ENCODE results near the gene LBHD2. TPM values are rescaled to one million over a fixed set of nuclear protein-coding genes. Genes with fewer than 3 reads are reported as not detected.

Gene LBHD2
- total and polyA plus RNA-seq, 4 donors = not detected

DNA sequence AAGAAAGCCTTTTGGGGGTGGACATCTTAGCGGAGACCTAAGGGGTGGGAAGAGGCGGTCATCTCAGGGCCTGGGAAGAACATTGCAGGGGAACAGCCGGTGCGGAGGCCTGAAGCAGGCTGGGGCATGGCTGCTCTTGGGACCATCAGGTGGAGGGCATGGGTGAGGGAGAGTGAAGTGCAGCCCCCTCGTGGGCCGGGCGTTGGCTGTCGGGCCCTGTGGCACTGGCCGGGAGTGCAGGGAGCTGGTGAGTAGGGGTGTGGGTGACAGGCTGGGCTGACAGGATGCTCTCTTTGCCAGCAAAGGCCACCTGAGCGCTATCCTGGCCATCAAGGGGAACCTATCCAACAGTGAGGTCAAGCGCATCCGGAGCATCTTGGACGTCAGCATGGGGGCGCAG is 50.9 kb downstream of the LBHD2 start:
- intact Hi-C loops (cut with DNase I) = no loop called here
- WGBS, 2 donors = 93 to 96% methylated on average over 14 of the region's 14 CpGs
- ATAC-seq (ENCODE audit: low FRiP score) = no peak
- Histone ChIP-seq H3K27me3 (ENCODE audit: control insufficient read depth in 1 of 2, insufficient read depth in 2 of 2, low read length in 1 of 2) (no peaks in the 10 kb centered on the region), H3K4me1 (ENCODE audit: control insufficient read depth in 1 of 2, insufficient read depth in 2 of 2, low read length in 2 of 2) (no peaks in the 10 kb centered on the region), H3K27ac (ENCODE audit: low read depth in 1 of 2, low read length in 2 of 2) (no peak overlapping the region), H3K9me3 (ENCODE audit: control insufficient read depth, low read length) (no peaks in the 10 kb centered on the region), H3K4me3 (ENCODE audit: low read length in 2 of 2) (no peak overlapping the region), H3K36me3 (ENCODE audit: control insufficient read depth in 1 of 2, insufficient read depth in 2 of 2, low read length in 1 of 2) (no peaks in the 10 kb centered on the region)
- no peak for DNase-seq

DNA sequence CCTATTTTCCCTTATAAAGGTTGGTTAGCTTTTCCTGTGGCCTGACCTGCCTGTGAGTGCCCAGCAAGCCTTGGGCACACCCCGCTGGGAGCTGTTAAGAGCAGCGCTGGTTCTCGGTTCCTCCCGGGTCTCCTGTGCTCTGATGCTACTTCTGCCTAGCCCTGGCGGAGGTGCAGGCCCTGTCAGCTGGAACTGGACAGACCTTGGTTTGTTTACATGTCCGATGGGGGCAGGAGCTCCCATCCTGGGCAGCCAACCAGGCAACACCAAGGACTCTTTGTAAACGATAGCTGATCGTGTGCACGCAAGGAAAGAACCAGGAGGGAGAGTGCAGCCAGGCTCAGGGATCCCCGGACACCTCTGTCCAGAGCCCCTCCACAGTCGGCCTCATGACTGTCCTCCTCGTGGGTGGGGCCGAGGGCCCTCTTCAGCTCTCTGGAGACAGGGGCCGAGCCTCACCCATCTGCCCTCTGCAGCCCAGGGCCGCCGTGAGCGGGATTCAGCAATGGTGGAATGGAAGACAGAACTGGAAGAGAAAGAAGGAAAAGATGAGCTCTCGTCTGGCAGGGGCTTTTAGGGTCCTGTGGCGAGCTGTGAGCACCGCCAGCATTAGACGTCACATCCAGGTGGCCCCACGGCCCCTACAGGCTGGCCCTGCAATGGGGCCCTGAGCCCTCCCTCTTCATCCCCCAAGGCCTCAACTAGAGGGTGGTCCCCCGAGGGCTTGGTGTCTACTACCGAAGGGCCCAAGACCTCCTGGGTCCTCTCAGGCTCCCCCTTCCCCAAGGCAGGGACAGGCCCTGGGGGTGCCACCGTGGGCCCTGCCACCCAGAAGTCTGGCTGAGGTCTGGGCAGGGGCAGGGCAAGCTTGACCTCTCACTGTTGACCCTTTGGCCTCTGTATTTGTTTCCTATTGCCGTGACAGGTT is 51.6 kb downstream of the LBHD2 start:
- intact Hi-C loops (cut with DNase I) = no loop called here
- no peak overlapping the region for H3K4me3 ChIP-seq (ENCODE audit: low read length in 2 of 2)
- no peak for DNase-seq
- H3K27ac ChIP-seq (ENCODE audit: low read depth in 1 of 2, low read length in 2 of 2) = no peak overlapping the region
- ATAC-seq (ENCODE audit: low FRiP score) = no peak
- H3K27me3 ChIP-seq (ENCODE audit: control insufficient read depth in 1 of 2, insufficient read depth in 2 of 2, low read length in 1 of 2) = no peaks in the 10 kb centered on the region
- no peaks in the 10 kb centered on the region for H3K36me3 ChIP-seq (ENCODE audit: control insufficient read depth in 1 of 2, insufficient read depth in 2 of 2, low read length in 1 of 2)
- no peaks in the 10 kb centered on the region for H3K4me1 ChIP-seq (ENCODE audit: control insufficient read depth in 1 of 2, insufficient read depth in 2 of 2, low read length in 2 of 2)
- 92 to 93% methylated on average over 25 to 26 of the region's 26 CpGs for WGBS, 2 donors
- no peaks in the 10 kb centered on the region for H3K9me3 ChIP-seq (ENCODE audit: control insufficient read depth, low read length)

DNA sequence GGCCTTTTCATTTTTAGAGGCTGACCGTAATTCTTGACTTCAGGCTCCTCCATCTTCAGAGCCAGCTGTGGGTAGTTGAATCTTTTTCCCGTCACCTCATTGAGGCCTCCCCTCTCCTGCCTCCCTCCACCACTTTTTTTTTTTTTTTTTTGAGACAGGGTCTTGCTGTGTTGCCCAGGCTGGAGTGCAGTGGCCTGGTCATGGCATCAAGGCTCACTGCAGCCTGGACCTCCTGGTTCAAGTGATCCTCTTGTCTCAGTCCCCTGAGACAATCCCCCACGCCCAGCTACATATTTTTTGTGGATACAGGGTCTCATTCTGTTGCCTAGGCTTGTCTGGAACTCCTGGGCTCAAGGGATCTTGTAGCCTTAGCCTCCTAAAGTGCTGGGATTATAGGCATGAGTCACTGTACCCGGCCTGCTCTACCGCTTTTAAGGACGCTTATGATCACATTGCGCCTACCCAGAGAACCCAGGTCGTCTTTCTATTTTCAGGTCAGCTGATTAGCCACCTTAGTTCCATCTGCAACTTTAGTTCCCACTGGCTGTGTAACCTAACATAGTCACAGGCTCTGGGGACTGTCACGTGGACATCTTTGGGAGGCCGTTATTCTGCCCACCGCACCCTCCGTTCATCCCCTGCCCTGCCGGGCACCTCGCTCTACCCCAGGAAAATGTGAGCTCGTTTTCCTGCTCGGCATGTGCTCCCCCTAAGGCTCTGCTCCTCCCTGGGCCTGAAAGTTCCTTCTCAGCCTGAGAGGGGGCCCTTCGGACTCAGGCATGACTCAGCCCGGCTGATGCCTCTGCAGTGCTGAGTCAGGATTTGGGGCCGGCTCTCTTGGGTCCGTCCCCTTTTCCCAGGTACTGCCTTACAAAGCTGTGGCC is 52.6 kb downstream of the LBHD2 start:
- Histone ChIP-seq H3K4me1 (ENCODE audit: control insufficient read depth in 1 of 2, insufficient read depth in 2 of 2, low read length in 2 of 2) (no peaks in the 10 kb centered on the region), H3K27ac (ENCODE audit: low read depth in 1 of 2, low read length in 2 of 2) (no peak overlapping the region), H3K36me3 (ENCODE audit: control insufficient read depth in 1 of 2, insufficient read depth in 2 of 2, low read length in 1 of 2) (no peaks in the 10 kb centered on the region), H3K9me3 (ENCODE audit: control insufficient read depth, low read length) (no peaks in the 10 kb centered on the region), H3K4me3 (ENCODE audit: low read length in 2 of 2) (no peak overlapping the region), H3K27me3 (ENCODE audit: control insufficient read depth in 1 of 2, insufficient read depth in 2 of 2, low read length in 1 of 2) (no peaks in the 10 kb centered on the region)
- WGBS, 2 donors = 82 to 83% methylated on average over 20 of the region's 20 CpGs
- DNase-seq (peak in 1 of 2 donors; percentile 79), ATAC-seq (ENCODE audit: low FRiP score) (peak; percentile 13)
- intact Hi-C loops (cut with DNase I) = no loop called here

DNA sequence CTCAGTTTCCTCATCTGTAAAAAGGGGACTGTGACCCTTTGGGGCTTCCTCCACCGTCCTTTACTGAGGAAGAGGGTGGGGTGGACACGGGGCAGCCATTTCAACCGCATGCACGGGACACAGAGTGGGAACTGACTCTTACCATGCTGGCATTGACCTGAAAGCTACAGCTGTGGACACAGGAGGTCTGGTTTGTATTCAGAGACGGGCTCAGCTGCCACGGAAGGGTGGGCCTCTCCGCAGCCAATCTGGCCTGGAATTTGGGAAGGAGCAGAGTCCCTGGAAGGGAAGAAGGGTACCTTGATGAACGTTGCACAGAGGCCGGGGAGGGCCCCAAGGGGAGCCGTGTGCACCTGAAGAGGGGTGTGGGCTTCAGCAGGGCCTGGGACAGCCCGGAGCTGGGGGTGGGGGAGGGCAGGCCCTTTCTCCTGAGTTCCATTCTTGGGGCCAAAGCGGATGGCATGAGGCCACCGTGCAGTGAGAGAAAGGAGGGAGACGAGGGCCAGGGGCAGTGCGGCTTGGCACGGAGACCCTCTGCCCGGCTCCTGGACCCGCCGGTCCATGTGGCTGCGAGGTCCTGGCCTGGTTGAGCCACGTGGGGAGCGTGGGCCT is 53.8 kb downstream of the LBHD2 start:
- Histone ChIP-seq H3K36me3 (ENCODE audit: control insufficient read depth in 1 of 2, insufficient read depth in 2 of 2, low read length in 1 of 2) (no peaks in the 10 kb centered on the region), H3K27ac (ENCODE audit: low read depth in 1 of 2, low read length in 2 of 2) (no peak overlapping the region), H3K27me3 (ENCODE audit: control insufficient read depth in 1 of 2, insufficient read depth in 2 of 2, low read length in 1 of 2) (no peaks in the 10 kb centered on the region), H3K4me1 (ENCODE audit: control insufficient read depth in 1 of 2, insufficient read depth in 2 of 2, low read length in 2 of 2) (no peaks in the 10 kb centered on the region), H3K4me3 (ENCODE audit: low read length in 2 of 2) (no peak overlapping the region), H3K9me3 (ENCODE audit: control insufficient read depth, low read length) (no peaks in the 10 kb centered on the region)
- no peak for DNase-seq
- intact Hi-C loops (cut with DNase I) = no loop called here
- WGBS, 2 donors = 74 to 76% methylated on average over 22 of the region's 22 CpGs
- no peak for ATAC-seq (ENCODE audit: low FRiP score)

DNA sequence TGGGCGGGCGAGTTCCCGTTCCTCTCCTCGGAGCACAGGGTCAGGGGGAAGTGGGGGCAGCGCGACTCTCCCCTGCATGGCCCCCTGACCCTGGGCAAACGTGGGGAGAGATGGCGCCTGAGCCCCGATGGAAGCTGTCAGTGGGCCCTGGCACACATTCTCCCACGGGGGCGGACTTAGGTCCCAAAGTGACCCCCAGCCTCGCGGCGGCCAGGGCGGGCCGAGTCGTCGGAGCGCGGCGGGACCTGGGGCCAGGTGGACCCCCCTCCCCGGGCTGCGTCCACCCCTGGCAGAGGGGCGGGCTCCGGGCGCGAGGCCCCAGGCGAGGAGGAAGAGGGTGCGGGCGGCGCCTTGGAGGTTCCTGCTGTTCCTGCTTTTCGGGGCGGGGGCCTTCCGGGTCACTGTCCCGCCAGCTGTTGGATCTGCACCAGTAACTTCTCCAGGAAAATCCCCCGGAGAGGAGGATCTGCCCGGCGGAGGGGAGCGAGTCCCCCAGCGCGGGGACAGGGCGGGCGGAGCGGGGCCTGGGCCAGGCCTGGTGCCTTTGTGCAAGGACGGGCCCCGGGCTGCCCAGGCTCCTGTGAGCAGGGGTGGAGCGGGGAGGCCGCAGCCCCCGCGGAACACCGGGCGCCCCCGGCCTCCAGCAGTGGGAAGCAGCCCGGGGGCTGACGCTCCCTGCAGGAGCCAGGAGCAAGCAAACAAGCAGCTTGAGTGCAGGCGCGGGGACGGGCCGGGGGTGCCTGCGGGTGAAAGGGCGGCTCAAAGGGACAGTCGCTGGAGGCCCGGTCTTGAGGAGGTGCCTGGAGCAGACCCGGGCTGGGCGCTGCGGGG is 54.5 kb downstream of the LBHD2 start:
- Histone ChIP-seq H3K27me3 (ENCODE audit: control insufficient read depth in 1 of 2, insufficient read depth in 2 of 2, low read length in 1 of 2) (no peaks in the 10 kb centered on the region), H3K36me3 (ENCODE audit: control insufficient read depth in 1 of 2, insufficient read depth in 2 of 2, low read length in 1 of 2) (no peaks in the 10 kb centered on the region), H3K4me3 (ENCODE audit: low read length in 2 of 2) (no peak overlapping the region), H3K27ac (ENCODE audit: low read depth in 1 of 2, low read length in 2 of 2) (no peak overlapping the region), H3K9me3 (ENCODE audit: control insufficient read depth, low read length) (no peaks in the 10 kb centered on the region), H3K4me1 (ENCODE audit: control insufficient read depth in 1 of 2, insufficient read depth in 2 of 2, low read length in 2 of 2) (no peaks in the 10 kb centered on the region)
- intact Hi-C loops (cut with DNase I) = no loop called here
- ATAC-seq (ENCODE audit: low FRiP score) (peak; percentile 45), DNase-seq (peak in 1 of 2 donors; percentile 76)
- WGBS, 2 donors = 25 to 32% methylated on average over 42 to 66 of the region's 66 CpGs

DNA sequence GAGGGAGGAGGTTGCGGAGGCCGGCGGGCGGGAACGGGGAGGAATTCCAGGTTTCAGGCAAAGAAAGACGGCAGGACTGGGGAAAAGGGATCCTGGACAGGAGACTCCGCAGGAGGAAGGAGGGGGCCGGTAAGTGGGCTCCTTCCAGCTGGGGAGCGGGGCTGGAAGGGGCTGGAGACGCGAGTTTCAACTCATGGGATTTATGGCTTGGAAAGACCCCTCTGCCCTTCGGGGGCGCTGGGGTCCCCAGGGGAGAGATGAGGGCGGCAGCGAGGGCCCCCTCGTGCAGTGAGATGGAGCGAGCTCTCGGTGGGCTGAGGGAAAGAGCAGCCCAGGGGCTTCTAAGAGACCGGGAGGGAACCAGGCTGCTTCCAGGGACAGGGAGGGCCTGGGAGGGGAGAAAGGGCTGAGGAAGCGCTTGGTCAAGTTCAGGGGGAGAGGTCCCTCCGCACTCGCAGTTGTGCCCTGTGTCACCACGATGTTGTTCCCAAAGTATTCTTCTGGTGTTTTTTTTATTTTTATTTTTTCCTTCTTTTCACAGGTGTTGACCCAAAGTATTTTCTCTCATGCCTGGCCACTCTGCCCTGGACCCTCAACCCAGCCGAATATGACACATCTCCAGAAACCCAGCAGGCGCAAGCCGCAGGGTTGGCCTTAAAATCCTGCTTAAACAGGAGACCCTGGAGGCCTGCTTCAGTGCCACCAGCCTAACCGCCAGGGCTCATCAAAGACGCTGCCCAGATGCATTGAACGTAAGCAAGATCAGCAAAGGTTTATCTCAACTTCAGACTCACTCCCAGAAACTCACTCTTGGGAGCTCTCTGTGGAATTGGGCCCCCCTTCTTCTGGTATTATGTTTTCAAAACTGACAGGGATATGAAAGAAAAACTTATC is 55.4 kb downstream of the LBHD2 start:
- no peak for ATAC-seq (ENCODE audit: low FRiP score)
- H3K4me3 ChIP-seq (ENCODE audit: low read length in 2 of 2) = no peak overlapping the region
- no peaks in the 10 kb centered on the region for H3K36me3 ChIP-seq (ENCODE audit: control insufficient read depth in 1 of 2, insufficient read depth in 2 of 2, low read length in 1 of 2)
- H3K27ac ChIP-seq (ENCODE audit: low read depth in 1 of 2, low read length in 2 of 2) = no peak overlapping the region
- no peak for DNase-seq
- no peaks in the 10 kb centered on the region for H3K4me1 ChIP-seq (ENCODE audit: control insufficient read depth in 1 of 2, insufficient read depth in 2 of 2, low read length in 2 of 2)
- no peaks in the 10 kb centered on the region for H3K9me3 ChIP-seq (ENCODE audit: control insufficient read depth, low read length)
- intact Hi-C loops (cut with DNase I) = no loop called here
- H3K27me3 ChIP-seq (ENCODE audit: control insufficient read depth in 1 of 2, insufficient read depth in 2 of 2, low read length in 1 of 2) = no peaks in the 10 kb centered on the region
- 39 to 45% methylated on average over 29 of the region's 29 CpGs for WGBS, 2 donors
